ENCODE data around the gene SLX1B. TPM values are rescaled to one million over a fixed set of nuclear protein-coding genes. Genes with fewer than 3 reads are reported as not detected.
A peak's percentile ranks its signal among the peaks of the same experiment; 100 is the strongest.
"Not testable (repeated sequence)": the region's sequence is repeated elsewhere in the genome, so short reads cannot be mapped to it uniquely, and the experiment has no call there.

Gene SLX1B
- total RNA-seq, 1 experiment from 2014 or later, result 54.9 TPM

DNA sequence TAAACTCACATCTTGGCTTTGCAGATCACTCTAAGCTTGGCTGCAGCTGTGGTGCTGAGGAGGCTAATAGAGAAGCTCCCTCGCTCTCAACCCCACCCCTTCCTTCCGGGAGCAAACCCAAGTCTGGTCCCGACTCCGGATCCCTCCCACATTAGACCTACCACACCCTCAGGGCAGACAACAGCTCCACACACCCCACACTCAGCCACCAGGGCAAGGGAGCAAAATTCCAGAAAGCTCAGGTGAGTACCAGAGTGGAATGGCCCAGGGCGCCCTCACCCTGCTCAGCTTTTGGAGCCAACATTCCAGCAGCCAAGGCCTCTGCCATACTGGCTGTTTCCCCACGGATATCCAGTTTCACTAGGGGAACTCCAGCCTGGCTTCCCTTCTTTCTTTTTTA, 15.3 kb downstream of the SLX1B start:
- RAD21 ChIA-PET (ENCODE audit: low non-redundant PET in 1 of 2, low total read pairs in 2 of 2, uncharacterized antibody in 2 of 2, unreplicated experiment in 2 of 2); H3K27ac ChIP-seq (ENCODE audit: low read depth, low read length); POLR2A ChIA-PET: not testable (repeated sequence)

DNA sequence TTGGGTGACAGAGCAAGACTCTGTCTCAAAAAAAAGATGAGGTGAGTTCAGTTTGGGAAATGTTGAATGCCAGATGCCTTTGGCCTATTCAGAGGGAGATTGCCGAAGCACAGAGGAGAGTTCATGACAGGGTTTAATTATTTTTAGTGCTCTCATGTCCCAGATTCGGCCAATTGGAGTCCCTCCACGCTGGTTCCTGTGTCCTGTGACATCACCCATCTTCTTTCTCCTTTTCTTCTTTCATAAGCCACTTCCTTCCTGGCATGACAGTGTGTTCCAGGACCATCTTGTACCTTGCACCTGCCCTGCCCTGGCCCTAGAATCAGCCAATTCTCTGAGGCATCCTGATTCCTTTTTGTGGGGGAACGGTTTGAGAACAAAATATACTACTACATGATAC, 17.7 kb downstream of the SLX1B start:
- BruUV-seq (replicated peaks); DNase-seq (ENCODE audit: low read depth, low spot score); H3K4me2 ChIP-seq (ENCODE audit: low read length); POLR2A ChIA-PET; H3K27ac ChIP-seq (ENCODE audit: low read depth, low read length); intact Hi-C loops (cut with micrococcal nuclease); H3K9me2 ChIP-seq (ENCODE audit: insufficient read depth); H3K79me2 ChIP-seq (ENCODE audit: insufficient read depth, low read length); CTCF ChIA-PET; H3K4me1 ChIP-seq (ENCODE audit: control insufficient read depth in 1 of 2, insufficient read depth in 2 of 2, low read length in 2 of 2); ATAC-seq; H4K20me1 ChIP-seq (ENCODE audit: insufficient read depth); H3K9me3 ChIP-seq (ENCODE audit: control insufficient read depth in 1 of 2, insufficient read depth in 1 of 2, low read depth in 1 of 2, low read length in 2 of 2); H2AFZ ChIP-seq (ENCODE audit: low read depth, low read length, poor library complexity, severe bottlenecking); H3K36me3 ChIP-seq (ENCODE audit: control insufficient read depth in 1 of 2, insufficient read depth in 2 of 2, low read length in 2 of 2); RAD21 ChIA-PET (ENCODE audit: low non-redundant PET in 1 of 2, low total read pairs in 2 of 2, uncharacterized antibody in 2 of 2, unreplicated experiment in 2 of 2); H3K27me3 ChIP-seq (ENCODE audit: insufficient read depth, low read length); H3K4me3 ChIP-seq (replicated peaks in 1 of 2; ENCODE audit: low read depth in 1 of 2, low read length in 2 of 2); H3K9ac ChIP-seq (ENCODE audit: low read length): not testable (repeated sequence)

More for the DNA sequence above, 15.3 kb downstream of the SLX1B start:
- H3K9me3 ChIP-seq (ENCODE audit: control insufficient read depth in 1 of 2, insufficient read depth in 1 of 2, low read depth in 1 of 2, low read length in 2 of 2); H3K27me3 ChIP-seq (ENCODE audit: insufficient read depth, low read length); H3K9ac ChIP-seq (ENCODE audit: low read length); CTCF ChIA-PET; H3K79me2 ChIP-seq (ENCODE audit: insufficient read depth, low read length); H3K4me1 ChIP-seq (ENCODE audit: control insufficient read depth in 1 of 2, insufficient read depth in 2 of 2, low read length in 2 of 2); intact Hi-C loops (cut with micrococcal nuclease); H4K20me1 ChIP-seq (ENCODE audit: insufficient read depth); H2AFZ ChIP-seq (ENCODE audit: low read depth, low read length, poor library complexity, severe bottlenecking); H3K9me2 ChIP-seq (ENCODE audit: insufficient read depth); H3K4me3 ChIP-seq (replicated peaks in 1 of 2; ENCODE audit: low read depth in 1 of 2, low read length in 2 of 2); DNase-seq (ENCODE audit: low read depth, low spot score); H3K36me3 ChIP-seq (ENCODE audit: control insufficient read depth in 1 of 2, insufficient read depth in 2 of 2, low read length in 2 of 2): not testable (repeated sequence)
- BruUV-seq (replicated peaks), result TSS peak; percentile 79
- peak; percentile 60 for ATAC-seq
- peak overlapping the region; percentile 47 for H3K4me2 ChIP-seq (ENCODE audit: low read length)

DNA sequence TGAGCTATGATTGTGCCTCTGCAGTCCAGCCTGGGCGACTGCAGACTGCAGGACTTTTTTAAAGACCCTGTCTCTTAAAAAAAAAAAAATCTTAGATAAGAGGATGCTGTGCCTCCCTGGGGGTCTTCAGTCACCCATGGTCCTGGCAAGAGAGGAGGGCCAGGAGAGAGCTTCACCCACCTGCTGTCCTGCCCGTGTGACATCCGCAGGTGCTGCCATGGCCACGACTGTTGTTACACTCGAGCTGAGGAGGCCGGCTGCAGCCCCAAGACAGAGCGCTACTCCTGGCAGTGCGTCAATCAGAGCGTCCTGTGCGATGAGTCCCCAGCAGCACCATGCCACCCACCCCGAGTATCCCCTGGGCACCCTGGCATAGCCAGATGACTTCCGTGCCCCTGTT, 27.9 kb downstream of the SLX1B start:
- CTCF ChIA-PET; DNase-seq (ENCODE audit: low read depth, low spot score); ATAC-seq: not testable (repeated sequence)

DNA sequence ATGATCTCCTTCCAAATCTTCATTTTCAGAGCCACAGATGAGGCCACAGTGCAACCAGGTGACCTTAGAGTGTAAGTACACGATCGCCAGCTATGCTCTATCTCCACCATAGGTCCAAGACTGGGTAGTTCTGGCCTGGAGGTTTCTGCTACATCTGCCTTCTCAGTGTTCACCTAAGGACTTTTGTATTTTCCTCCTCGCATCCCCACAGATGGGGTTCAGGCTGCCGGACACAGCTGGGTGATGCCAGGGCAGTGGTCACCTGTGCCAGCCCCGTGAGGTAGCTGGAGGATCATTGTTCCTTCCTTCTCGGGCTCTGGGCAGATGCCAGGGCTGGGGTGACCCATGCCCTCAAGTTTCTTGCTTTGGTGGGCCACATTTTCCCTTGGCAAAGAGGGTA, 52.0 kb downstream of the SLX1B start, which contains the start of gene NPIPB12:
Gene NPIPB12 (minus strand): TSS at position 101 of the 400 bp plus-strand sequence.
- not testable (repeated sequence) for H3K27ac ChIP-seq (ENCODE audit: low read depth, low read length)

More for the DNA sequence above, 27.9 kb downstream of the SLX1B start:
- intact Hi-C loops (cut with micrococcal nuclease); H3K9me3 ChIP-seq (ENCODE audit: control insufficient read depth in 1 of 2, insufficient read depth in 1 of 2, low read depth in 1 of 2, low read length in 2 of 2); POLR2A ChIA-PET; H3K79me2 ChIP-seq (ENCODE audit: insufficient read depth, low read length); H3K27me3 ChIP-seq (ENCODE audit: insufficient read depth, low read length); H3K4me1 ChIP-seq (ENCODE audit: control insufficient read depth in 1 of 2, insufficient read depth in 2 of 2, low read length in 2 of 2); H3K9me2 ChIP-seq (ENCODE audit: insufficient read depth); H3K9ac ChIP-seq (ENCODE audit: low read length); H3K36me3 ChIP-seq (ENCODE audit: control insufficient read depth in 1 of 2, insufficient read depth in 2 of 2, low read length in 2 of 2); RAD21 ChIA-PET (ENCODE audit: low non-redundant PET in 1 of 2, low total read pairs in 2 of 2, uncharacterized antibody in 2 of 2, unreplicated experiment in 2 of 2); H3K4me2 ChIP-seq (ENCODE audit: low read length); H2AFZ ChIP-seq (ENCODE audit: low read depth, low read length, poor library complexity, severe bottlenecking); BruUV-seq (replicated peaks); H3K27ac ChIP-seq (ENCODE audit: low read depth, low read length); H4K20me1 ChIP-seq (ENCODE audit: insufficient read depth); H3K4me3 ChIP-seq (replicated peaks in 1 of 2; ENCODE audit: low read depth in 1 of 2, low read length in 2 of 2): not testable (repeated sequence)

More for the DNA sequence above, 52.0 kb downstream of the SLX1B start, which contains the start of gene NPIPB12:
- H3K4me2 ChIP-seq (ENCODE audit: low read length); H3K9me2 ChIP-seq (ENCODE audit: insufficient read depth); CTCF ChIA-PET; H3K4me3 ChIP-seq (replicated peaks in 1 of 2; ENCODE audit: low read depth in 1 of 2, low read length in 2 of 2); intact Hi-C loops (cut with micrococcal nuclease); H4K20me1 ChIP-seq (ENCODE audit: insufficient read depth); H3K79me2 ChIP-seq (ENCODE audit: insufficient read depth, low read length); BruUV-seq (replicated peaks); H3K9me3 ChIP-seq (ENCODE audit: control insufficient read depth in 1 of 2, insufficient read depth in 1 of 2, low read depth in 1 of 2, low read length in 2 of 2); ATAC-seq; H3K9ac ChIP-seq (ENCODE audit: low read length); H3K27me3 ChIP-seq (ENCODE audit: insufficient read depth, low read length); H2AFZ ChIP-seq (ENCODE audit: low read depth, low read length, poor library complexity, severe bottlenecking); DNase-seq (ENCODE audit: low read depth, low spot score); H3K36me3 ChIP-seq (ENCODE audit: control insufficient read depth in 1 of 2, insufficient read depth in 2 of 2, low read length in 2 of 2); RAD21 ChIA-PET (ENCODE audit: low non-redundant PET in 1 of 2, low total read pairs in 2 of 2, uncharacterized antibody in 2 of 2, unreplicated experiment in 2 of 2); POLR2A ChIA-PET; H3K4me1 ChIP-seq (ENCODE audit: control insufficient read depth in 1 of 2, insufficient read depth in 2 of 2, low read length in 2 of 2): not testable (repeated sequence)
